GM21528 (cell line): Measurements from ENCODE around the gene SHISA2.

Experiments used
- ATAC-seq: cut with Tn5 transposase; IDR thresholded peaks from one replicate; pipeline ENCODE4 v1.9.1; 2021; ENCODE audit warnings: mild to moderate bottlenecking, moderate library complexity; ENCODE audit not compliant: unreplicated experiment, low FRiP score

Gene SHISA2

GRCh38 chr13:26050568-26051230 lies 1.1 kb downstream of the SHISA2 start:
- ATAC-seq, result no peak

- ATAC-seq, result no peak
These were observed 3.1 kb downstream of the SHISA2 start for GRCh38 chr13:26048741-26049140.

DNA sequence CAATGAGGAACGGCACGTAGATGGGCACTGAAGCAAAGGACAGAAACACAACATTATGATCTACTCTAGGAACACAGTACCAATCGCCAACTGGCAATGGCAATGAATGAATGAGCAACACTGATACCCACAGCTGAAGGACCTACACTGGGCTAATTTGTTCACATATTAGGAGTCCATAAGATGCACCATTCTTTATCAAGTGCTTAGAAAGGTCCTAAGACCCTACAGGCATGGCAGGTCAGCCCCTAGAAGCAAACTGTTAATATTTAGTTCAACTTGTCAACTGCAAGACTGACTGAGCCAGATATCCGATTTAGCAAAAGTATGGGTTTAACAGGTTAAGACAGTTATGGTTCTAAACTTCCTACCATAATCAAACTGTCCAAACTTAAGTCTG lies 4.8 kb downstream of the SHISA2 start:
- ATAC-seq, result no peak

GRCh38 chr13:26046639-26047038 lies 5.2 kb downstream of the SHISA2 start:
- no peak for ATAC-seq

GRCh38 chr13:26045142-26045541 lies 6.7 kb downstream of the SHISA2 start:
- ATAC-seq, result no peak

DNA sequence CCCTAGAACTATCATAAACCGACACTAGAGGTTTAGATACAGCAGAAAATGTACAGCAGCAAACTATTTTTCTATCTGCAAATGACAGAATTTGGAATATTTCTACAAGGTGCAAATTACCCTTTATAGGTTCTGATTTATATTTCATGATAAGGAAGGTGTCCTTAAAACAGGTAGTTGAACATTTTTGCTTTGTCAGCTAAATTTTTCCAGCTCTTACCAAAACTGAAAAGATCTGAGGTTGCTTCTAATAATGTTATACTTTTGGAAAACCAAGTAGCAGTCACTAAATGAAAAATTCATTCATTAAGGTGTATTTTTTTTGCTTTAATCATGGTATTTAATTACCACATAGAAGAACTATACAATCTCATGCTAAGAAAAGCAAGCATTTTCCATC lies 9.0 kb downstream of the SHISA2 start:
- no peak for ATAC-seq

DNA sequence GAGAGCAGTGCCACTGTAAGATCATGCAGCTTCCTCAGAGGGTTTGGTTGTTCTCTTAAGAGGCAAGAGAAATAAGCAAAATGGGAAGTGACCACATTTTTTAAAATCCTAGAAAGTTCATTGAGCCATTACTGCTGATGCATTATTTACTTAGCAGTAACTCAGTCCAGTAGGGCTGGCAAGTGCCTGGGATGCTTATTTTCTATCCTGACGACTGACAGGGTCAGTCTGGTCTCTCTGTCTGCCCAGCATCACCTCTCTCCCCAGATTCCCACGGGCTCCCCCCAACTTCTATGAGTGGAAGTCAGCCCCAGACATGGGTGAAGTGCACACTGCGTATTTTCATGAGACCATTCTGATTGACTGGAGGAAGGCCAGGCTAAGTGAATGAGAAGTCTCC lies 10.4 kb downstream of the SHISA2 start:
- no peak for ATAC-seq

DNA sequence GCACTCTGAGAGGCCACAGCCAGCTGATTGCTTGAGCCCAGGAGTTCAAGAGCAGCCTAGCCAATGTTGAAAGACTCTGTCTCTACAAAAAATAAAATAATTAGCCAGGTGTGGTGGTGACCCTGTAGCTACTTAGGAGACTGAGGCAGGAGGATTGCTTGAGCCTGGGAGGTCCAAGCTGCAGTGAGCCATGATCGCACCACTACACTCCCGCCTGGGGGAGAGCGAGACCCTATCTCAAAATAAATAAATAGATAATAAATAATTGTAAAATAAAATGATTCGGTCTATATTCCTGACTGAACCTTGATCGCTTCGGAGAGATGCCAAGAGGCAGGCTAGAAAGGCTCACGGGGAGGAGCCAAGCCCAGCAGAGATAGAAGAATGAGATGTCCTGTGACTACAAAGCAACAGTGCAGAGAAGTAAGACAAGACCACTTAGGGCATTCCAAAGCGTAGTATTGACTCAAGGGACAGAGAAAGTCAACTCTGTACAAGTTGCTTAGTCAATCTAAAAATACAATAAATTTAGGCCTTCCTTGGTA lies 12.8 kb downstream of the SHISA2 start:
- ATAC-seq, result no peak

DNA sequence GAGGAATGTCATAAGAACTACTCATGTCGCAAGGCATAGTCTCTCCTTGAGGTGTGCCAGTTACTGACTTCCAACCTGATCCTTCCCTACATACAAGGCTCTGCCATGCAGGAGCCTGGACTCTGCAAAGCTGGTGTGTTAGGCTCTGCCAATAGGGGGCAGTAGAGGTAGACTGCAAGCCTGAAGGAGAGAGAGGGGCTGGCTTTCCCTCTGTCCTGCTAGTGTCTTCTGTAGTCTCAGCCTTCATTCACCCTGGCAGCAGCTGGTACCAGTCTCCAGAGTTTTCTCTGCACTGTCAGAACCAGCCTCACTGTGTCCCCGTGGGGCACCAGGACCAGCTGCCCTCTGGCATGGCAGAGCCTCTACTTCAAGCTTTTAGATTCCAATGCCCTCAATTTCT lies 14.5 kb downstream of the SHISA2 start:
- ATAC-seq, result no peak

GRCh38 chr13:26036383-26036782 lies 15.4 kb downstream of the SHISA2 start:
- no peak for ATAC-seq

DNA sequence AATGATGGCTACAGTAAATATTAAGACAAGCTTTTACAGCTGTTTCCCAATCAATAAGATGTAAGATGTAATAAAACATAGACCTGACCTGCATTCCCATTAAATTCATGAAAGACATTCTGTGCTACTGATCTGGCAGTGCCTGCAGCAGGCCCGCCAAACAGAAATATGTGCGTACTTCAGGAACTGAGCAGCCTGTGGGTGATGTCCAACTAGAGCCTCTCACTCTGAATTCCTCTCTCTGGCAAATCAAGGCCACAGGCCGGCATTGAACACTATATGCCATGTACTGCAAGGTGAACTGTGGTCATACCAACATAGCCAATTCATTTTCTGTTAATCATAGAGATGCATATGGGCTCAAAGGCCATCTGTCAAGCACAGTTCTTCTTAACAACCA lies 17.8 kb downstream of the SHISA2 start:
- ATAC-seq, result no peak

DNA sequence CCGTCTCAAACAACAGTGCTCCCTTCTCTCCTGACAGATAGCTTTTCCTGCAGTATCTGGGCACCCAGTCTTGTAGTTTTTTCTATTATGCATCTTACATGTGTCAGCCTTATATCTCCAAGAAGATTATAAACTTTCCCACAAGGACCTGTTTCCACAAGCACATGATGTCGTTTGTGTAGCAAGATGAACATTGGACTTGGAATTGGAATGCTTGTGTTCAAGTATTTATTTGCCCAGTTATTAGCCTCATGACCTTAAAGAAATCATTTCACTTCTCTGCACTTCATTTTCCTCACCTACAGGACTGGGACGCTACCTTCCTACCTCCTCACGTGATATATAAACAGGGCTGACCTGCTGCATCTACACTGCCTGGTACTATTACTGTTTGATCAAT lies 21.5 kb downstream of the SHISA2 start:
- no peak for ATAC-seq

GRCh38 chr13:26029581-26030136 lies 22.2 kb downstream of the SHISA2 start:
- ATAC-seq, result no peak

DNA sequence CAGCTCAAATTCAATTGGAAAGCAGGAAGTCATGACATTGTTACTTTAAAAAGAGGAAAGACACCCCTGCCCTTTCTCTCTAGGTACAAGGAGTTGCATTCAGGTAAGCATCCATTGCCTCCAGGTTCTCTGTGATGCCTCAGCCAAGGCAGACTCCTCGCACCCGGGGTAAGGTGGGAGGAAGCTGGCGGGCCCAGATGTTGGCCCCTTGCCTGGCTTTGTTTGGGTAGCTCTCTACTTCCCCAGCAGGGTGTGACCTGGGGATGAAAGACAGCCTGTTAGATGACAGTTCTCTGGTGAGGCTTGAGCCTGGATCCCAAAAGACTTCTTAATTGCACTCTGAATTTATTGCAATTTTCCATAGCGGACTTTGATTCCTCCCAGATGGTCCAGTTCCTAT lies 25.6 kb downstream of the SHISA2 start:
- no peak for ATAC-seq

- ATAC-seq, result no peak
These were observed 26.0 kb downstream of the SHISA2 start for GRCh38 chr13:26025771-26026170.

- no peak for ATAC-seq
These were observed 26.6 kb downstream of the SHISA2 start for GRCh38 chr13:26025196-26025595.

- ATAC-seq, result no peak
These were observed 27.3 kb downstream of the SHISA2 start for GRCh38 chr13:26024558-26024957.

- no peak for ATAC-seq
These were observed 29.1 kb downstream of the SHISA2 start for GRCh38 chr13:26022538-26023292.

GRCh38 chr13:26021956-26022355 lies 29.9 kb downstream of the SHISA2 start:
- ATAC-seq, result no peak

GRCh38 chr13:26021516-26021915 lies 30.3 kb downstream of the SHISA2 start:
- ATAC-seq, result no peak

- no peak for ATAC-seq
These were observed 30.9 kb downstream of the SHISA2 start for GRCh38 chr13:26020891-26021290.
